GM19043 (cell line): ENCODE data around the gene LRRC30.

Experiments used
- ATAC-seq: cut with Tn5 transposase; IDR thresholded peaks from one replicate; pipeline ENCODE4 v1.9.1; 2021; ENCODE audit warnings: low read depth; ENCODE audit not compliant: unreplicated experiment

The LRRC30 gene

DNA sequence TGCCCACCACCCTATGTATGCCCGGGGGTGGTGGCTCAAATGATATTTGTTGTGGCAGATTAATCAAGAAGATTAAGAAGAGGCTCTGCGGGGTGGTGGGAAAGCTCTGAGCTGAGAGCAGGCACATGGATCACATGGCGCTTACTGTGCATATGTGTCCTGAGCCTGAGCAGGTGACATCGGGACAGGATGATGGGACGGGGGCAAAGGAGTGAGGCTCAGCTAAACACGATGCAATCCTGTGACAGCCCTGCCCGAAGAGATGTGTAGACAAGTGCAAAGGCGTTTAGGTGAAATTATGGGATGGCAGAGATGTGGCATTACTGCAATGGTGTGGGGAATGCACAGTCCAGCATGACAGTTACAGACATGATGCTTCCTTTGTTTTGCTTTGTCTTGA is 6.0 kb downstream of the LRRC30 start:
- no peak for ATAC-seq

DNA sequence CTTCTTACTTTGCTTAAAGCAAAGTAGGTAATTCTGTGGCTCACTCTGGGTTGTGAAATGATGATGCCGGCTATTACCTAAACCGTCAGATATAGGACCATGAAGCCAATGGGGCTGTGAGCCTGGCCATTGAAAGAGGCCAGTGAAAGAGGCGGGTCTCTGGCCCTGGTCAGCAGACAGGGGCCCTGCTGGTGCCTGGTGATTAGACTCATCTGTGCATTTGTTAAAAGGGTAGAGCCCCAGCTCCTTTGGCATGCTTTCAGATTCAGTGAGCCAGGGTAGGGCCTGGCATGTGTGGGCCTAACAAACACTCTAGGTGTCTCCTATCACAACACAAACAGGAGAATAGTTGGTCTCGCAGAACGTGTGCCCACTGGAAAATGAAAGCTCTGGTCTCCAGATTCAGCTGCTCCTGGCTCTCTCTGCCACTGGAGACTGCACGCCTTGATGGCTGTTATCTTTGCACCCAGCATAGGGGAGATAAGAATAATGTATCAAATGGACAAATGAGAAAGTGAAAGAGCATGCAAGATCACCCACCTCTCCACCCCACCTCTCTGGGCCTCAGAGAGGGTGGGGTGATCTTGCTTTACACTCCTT is 6.9 kb downstream of the LRRC30 start:
- no peak for ATAC-seq

DNA sequence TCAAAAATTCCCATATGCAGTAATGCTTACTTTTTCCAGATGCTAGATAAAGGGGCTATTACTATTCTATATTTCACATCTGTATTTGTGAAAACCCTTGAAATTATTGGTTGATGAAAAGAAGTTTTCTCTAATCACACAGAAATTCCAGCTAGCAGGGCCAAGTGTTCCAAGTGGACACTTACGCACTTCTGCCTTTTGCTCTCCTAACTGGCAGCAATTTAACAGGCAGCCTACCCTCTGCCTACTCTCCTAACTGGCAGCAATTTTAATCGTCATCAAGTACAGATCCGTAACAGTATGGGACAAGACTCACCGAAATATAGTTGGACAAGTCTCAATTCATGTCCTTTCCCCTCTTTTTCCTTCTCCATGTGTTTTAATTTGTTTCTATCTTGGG is 12.0 kb downstream of the LRRC30 start:
- no peak for ATAC-seq

DNA sequence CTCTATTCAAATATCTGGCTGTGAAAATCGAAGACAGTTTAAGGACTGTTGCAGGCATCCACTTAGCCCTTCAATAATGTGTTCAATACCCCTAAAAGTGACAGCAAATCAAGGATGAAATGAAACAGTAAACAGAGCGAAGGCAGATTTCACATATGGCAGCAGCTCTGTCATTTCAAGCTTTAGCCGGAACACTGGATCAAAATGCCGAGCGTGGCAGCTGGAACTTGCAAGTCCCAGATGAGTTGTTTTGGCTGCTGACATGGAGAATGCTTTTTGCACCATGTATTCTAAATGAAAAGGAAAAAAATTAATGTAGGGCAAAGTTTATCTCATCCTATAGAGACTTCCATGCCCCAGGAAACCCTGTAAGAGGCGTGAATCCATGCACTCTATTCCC is 18.0 kb downstream of the LRRC30 start:
- ATAC-seq: no peak

DNA sequence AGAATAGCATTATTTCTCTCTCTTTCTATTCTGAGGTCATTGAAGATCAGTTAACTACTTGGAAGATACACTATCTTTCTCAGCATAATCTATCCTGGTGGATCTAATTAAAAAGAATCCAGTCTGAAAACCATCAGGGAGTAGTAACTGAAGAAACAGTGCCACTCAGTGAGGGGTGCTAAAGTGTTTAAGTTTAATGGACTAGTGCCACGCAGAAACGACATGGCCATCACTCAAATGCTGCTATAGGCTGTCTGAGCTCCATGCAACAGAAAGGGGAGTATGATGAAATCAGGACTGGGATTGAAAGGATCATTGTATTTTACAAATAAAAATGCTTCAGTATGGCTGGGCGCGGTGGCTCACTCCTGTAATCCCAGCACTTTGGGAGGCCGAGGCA is 23.3 kb downstream of the LRRC30 start:
- ATAC-seq: no peak

DNA sequence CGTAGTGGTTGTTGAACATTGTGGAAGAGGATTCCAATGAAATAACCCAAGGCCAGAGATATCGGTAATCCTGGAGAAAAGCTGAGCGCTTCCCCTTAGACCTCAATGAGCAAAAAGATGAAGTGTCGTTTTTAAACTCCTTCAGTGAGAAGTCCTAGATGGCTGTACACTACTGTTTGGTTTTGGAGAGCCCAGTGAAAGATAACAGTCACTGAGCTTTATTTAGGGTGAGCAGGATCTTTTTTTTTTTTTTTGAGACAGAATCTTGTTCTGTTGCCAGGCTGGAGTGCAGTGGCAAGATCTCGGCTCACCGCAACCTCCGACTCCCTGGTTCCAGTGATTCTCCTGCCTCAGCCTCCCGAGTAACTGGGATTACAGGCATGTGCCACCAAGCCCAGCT is 24.2 kb downstream of the LRRC30 start:
- ATAC-seq: no peak

DNA sequence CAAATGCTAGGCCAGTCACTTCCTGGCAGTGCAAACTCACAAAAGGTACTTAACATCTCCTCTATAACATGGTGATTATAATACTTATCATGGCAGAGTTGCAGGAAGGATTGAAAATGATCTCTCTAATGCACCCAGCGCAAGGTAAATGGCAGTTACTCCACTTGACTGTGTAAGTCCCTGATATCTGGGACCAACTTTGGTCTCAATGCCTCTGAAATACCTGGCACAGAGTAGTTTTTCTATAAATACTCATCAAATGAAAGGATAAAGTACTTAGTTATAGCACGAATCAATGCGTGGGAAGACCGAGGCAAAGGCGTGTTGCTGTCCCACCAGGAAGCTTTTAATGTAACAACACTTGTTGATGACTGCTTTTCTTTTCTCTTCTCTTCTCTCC is 24.8 kb downstream of the LRRC30 start:
- ATAC-seq: no peak

DNA sequence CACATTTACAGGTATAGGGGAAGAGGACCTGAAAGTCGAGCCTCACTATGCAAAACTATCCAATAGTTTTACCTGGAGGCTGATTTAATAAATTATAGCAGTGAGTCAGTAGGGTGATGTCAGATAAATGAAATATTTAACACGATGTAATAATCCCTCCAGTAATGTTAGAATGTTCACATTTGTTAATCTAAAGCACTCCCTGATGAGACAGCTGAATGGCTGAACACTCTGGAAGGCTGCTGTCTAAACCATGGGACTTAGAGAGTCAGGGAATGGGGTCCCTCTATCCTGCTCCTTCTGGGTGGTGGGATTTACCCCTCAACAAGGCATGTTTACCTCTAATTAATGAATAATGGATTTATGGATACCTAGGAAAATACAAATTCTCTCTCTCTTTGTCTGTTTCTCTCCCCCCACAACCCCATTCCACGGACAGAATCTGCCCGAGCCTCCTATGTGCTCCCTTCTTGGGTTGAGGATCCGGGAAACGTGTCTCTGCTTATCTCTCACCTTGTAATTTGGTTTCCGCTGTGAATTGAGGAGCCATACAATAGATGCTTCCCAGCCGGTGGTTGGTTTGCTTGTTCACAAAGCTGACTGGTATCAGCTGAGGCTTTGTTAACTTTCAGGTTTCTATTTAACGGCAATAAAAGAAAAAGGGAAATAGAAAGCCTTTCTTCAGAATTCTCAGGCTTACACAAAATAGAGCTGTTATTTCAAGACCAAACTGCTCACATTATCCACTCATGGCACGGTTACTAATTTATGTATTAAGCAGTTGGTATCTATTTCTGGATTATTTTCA is 25.9 kb downstream of the LRRC30 start:
- ATAC-seq: no peak

DNA sequence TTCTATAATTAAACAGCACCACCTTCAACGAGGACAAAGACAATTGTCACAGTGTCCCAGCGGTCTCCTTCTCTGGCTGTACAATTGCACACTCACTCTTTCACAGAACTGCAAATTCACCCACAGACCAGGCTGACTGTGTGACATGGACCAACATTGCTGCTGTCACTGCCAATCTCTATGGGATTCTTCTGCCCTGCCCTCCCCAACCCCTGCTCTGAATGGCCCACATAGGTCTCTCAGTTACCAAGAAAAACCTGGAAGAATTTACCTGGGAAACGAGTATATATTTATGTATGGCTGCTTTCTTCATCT is 26.5 kb downstream of the LRRC30 start:
- no peak for ATAC-seq

DNA sequence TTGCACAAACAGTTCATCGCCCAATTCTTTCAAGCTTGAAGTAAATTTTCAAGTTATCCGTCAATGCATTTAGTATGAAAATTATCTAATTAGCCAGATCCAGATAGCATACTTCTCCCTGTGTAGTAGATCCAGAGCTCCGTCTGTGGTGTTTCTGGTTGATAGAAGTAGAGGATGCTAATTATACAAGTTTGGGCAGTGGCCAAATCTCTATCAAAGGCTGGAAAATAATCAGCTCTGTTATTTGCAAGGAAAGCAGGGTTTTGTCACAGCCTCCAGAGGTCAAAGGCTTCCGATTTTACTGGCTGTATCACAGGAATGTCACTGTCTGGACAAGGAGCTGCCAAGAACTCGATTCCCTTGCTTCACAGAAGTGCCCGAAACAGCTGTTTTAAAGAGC is 28.6 kb downstream of the LRRC30 start:
- ATAC-seq: no peak

DNA sequence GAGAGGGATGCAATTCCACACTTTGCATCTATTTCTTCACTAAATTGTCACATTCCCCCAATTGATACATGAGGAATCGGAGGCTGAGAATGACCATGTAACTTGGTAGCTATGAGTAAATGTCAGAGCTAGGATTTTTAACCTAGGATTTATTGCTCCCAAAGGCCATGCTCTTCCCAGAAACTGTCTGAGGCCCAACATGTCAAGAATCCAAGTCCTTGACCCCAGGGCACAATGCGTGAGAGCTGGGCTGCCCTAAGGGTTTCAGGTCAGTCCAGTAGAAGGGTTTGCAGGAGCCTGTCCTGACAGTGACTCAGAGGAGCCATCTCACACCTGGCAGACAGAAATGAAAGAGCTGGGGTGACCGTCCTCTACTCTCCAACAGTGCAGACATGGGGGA is 30.3 kb downstream of the LRRC30 start:
- no peak for ATAC-seq

DNA sequence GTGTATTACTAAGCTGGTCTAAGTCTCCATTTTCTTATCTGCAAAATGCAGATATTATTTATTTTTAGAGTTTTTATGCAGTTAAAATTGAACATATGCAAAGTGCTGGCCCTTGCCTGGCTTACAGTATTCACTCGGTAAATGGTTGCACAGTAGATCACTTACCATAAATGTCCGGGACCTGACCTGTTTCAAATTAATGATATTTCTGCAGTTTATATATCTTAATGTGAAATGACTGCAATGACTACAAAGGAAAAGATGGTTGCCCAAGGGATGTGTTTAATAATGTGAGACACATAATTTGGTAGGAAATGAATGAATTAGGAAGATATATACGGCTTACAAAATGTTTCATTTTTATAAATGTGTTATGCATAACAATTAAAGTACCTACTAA is 37.1 kb downstream of the LRRC30 start:
- no peak for ATAC-seq

DNA sequence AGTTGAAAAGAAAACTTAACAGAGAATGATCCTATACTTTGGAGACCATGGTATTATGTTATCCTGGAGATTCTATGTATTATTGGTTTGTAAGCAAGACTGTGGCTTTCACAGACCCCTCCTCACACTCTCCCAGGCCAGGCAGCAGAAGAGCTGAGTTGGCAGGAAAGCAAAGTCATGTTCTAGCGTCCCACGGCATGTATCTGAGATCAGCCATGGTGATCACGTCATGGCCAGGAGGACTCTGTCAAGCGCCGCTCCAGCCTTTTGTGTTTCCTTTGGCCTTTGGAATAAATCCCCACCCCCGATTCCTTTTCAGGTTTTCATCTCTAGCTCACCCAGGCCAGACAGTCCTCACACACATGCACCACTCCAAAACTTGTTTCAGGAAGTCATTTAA is 39.1 kb downstream of the LRRC30 start:
- ATAC-seq: no peak

DNA sequence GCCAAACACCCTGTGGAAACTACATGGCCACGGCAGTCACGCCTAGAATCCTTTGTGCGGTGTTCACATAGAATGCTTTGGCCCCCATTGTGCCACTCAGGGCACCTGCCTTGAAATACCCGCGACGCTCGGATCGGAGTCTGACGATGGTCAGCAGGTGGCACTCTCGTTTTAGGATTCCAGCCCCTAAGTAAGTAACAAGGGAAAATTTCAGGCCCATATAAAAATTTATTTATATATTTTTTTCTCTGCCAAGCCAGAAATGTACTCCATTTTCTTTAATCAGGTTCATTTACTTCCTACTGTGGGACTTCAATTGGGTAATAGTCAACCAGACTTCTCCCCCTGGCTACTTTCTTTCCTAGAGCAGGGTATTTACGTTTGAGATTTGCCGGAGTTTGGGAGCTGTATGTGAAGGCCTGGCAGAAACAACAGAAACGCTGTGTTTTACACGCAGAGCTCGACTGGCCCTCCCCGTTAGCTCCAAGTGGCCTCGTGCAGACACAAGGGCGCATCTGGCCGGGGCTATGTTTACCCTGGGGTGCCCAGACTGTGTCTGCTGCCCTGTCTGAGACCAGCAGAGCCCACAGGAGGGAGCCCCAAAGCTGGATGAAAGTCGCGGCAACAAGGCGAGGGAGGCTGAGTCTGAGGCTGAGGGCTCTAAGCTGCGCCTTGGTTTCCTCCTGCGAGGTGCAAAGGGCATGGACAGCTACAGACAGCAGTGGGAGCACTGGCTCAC is 41.6 kb downstream of the LRRC30 start:
- ATAC-seq: no peak

DNA sequence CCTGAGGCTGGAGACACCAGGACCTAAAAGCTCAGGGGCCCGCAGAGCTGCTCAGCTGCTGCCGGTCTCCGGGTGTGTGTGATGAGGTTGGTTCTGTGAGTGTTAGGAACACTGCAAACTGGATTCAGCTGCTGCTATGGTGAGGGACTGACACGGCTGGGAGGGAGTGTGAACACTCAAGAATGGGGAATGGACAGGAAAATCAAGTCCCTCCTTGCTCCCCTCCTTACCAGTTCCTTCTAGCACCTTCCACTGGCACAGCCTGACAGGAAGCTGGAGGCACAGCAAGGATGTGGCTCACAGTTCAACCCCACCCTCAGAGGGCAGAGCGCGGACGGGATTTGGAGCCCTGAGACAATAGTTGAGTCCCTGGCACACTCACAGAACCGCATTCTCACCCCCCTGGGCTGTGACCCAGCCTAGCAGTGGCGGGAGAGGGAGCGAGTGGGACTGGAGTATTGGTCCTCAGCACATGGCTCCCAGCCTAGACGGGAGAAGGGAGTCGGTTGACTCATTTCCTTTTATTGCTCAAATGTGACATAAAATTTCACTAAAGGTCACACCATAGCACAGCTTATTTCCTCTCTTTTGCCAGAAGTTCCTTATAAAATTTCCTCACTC is 42.5 kb downstream of the LRRC30 start:
- no peak for ATAC-seq

DNA sequence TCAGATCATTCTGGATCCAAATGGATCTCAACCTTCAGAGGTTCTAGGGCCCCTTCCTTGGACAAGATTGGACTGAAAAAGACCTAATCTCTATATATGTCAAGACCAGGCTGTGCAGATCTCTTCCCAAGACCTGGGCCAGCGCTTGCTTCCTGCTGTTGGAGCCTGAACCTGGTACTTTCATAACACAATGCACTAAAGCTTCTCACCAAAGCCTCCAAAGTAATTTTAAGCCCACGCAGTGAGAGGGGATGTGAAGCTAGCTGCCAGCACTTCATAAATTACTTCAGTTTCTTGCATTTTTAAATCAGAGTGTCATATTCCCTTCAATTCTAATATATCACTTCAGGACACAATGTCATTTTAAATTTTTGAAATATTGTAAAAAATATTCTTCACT is 50.7 kb downstream of the LRRC30 start:
- ATAC-seq: no peak
